Fibroblast of skin of scalp (primary cell): ENCODE data around the gene RNF150.
"Not testable (repeated sequence)": the region's sequence is repeated elsewhere in the genome, so short reads cannot be mapped to it uniquely, and the experiment has no call there.

Experiments
- DNase-seq: peaks from one replicate; pipeline ENCODE4 v3.0.0-alpha.2; 2013

Gene RNF150

GRCh38 chr4:141074098-141074878, 59.0 kb downstream of the RNF150 start:
- peak; percentile 27 for DNase-seq

GRCh38 chr4:141066690-141067089, 66.6 kb downstream of the RNF150 start:
- no peak for DNase-seq

GRCh38 chr4:141065872-141066271, 67.4 kb downstream of the RNF150 start:
- no peak for DNase-seq

GRCh38 chr4:141062651-141063050, 70.6 kb downstream of the RNF150 start:
- no peak for DNase-seq

- peak; percentile 91 for DNase-seq
These were observed 74.4 kb downstream of the RNF150 start for GRCh38 chr4:141058591-141059512.

- no peak for DNase-seq
These were observed 75.7 kb downstream of the RNF150 start for GRCh38 chr4:141057582-141057981.

- no peak for DNase-seq
These were observed 76.8 kb downstream of the RNF150 start for GRCh38 chr4:141056473-141056872.

GRCh38 chr4:141054446-141054845, 78.8 kb downstream of the RNF150 start:
- no peak for DNase-seq

GRCh38 chr4:141050999-141051398, 82.3 kb downstream of the RNF150 start:
- not testable (repeated sequence) for DNase-seq

- DNase-seq: peak; percentile 76
These were observed 85.9 kb downstream of the RNF150 start for GRCh38 chr4:141047228-141047884.

- peak; percentile 97 for DNase-seq
These were observed 87.0 kb downstream of the RNF150 start for GRCh38 chr4:141046255-141046654.

GRCh38 chr4:141045848-141046247, 87.4 kb downstream of the RNF150 start:
- DNase-seq: no peak

GRCh38 chr4:141041021-141041476, 92.2 kb downstream of the RNF150 start:
- no peak for DNase-seq

GRCh38 chr4:141039156-141039555, 94.1 kb downstream of the RNF150 start:
- no peak for DNase-seq

GRCh38 chr4:141038428-141038827, 94.8 kb downstream of the RNF150 start:
- no peak for DNase-seq

GRCh38 chr4:141037446-141037845, 95.8 kb downstream of the RNF150 start:
- DNase-seq: no peak

- peak; percentile 51 for DNase-seq
These were observed 96.5 kb downstream of the RNF150 start for GRCh38 chr4:141036786-141037185.

- DNase-seq: no peak
These were observed 97.3 kb downstream of the RNF150 start for GRCh38 chr4:141035920-141036319.

- DNase-seq: peak; percentile 92
These were observed 105.2 kb downstream of the RNF150 start for GRCh38 chr4:141028024-141028529.

- DNase-seq: peak; percentile 35
These were observed 105.8 kb downstream of the RNF150 start for GRCh38 chr4:141027421-141027820.

- DNase-seq: peak; percentile 12
These were observed 106.4 kb downstream of the RNF150 start for GRCh38 chr4:141026900-141027299.

GRCh38 chr4:141023051-141023450, 110.2 kb downstream of the RNF150 start:
- no peak for DNase-seq
